Vagina (tissue), 2 donors: Measurements from ENCODE around the gene PRDM2.

Source experiments
- CTCF ChIP-seq, 3 experiments: fragments of 450-650 bp in 2 of 3; fragments of 200-600 bp in 1 of 3; sonication (generic) in 1 of 3; IDR thresholded peaks; one replicate each; pipeline ENCODE4 v1.5.1; 2017 to 2019; ENCODE audit warnings: antibody characterized with exemption in 3 of 3, mild to moderate bottlenecking in 2 of 3, moderate library complexity in 2 of 3
- POLR2A ChIP-seq, 2 donors: fragments of 450-650 bp; IDR thresholded peaks; one replicate each; pipeline ENCODE4 v1.6.1; 2017; ENCODE audit warnings: antibody characterized with exemption in 2 of 2, mild to moderate bottlenecking in 2 of 2, moderate library complexity in 2 of 2

GRCh38 chr1:13707164-13707563, 7.2 kb downstream of the PRDM2 start:
- TF ChIP-seq CTCF (IDR thresholded peaks at IDR 0.05) (no peak), POLR2A (IDR thresholded peaks at IDR 0.05) (no peak)
